Measurements from ENCODE around the gene ATF6. TPM values are rescaled to one million over a fixed set of nuclear protein-coding genes. Genes with fewer than 3 reads are reported as not detected.

The ATF6 gene
- total RNA-seq, 2 experiments from 2014 or later = 10.2 to 13.9 TPM

DNA sequence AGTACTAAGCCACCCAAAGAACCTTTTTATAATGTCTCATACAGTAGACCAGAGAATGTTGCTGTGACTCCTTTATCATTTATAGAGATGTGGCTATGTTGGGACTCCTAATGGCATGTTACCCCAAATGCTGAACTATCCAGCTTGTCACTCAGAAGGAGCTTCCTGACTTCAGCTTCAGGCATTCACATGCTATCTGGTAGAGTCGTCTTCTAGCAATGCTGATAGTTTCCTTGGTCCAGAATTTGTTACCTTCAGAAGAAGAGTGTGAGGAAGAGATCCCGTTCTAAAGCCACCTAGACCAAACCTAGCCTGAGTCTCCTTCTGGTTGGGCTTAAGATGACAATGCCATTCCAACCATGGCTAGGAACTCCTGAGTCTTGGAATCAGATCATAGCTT lies 189.5 kb downstream of the ATF6 start:
- Histone ChIP-seq H3K27ac (ENCODE audit: low read depth, low read length, poor library complexity, severe bottlenecking) (no peak overlapping the region), H3K9me2 (ENCODE audit: insufficient read depth, low read length) (no peaks in the 10 kb centered on the region), H4K20me1 (ENCODE audit: insufficient read depth, low read length) (no peaks in the 10 kb centered on the region), H3K9me3 (ENCODE audit: low read length) (no peaks in the 10 kb centered on the region), H3K4me3 (ENCODE audit: low read depth, low read length, poor library complexity, severe bottlenecking) (no peak overlapping the region), H3K4me1 (ENCODE audit: insufficient read depth, low read length, poor library complexity, severe bottlenecking) (no peaks in the 10 kb centered on the region), H2AFZ (ENCODE audit: low read length) (no peak overlapping the region), H3K36me3 (ENCODE audit: insufficient read depth, low read length) (peaks cover 11% of the 10 kb centered on the region; the same call in 1 of the 2 replicates), H3K4me2 (ENCODE audit: low read length) (no peak overlapping the region), H3K79me2 (ENCODE audit: insufficient read depth, low read depth, low read length) (no peaks in the 10 kb centered on the region)
- BruUV-seq (replicated peaks) = no TSS peak
- ChIA-PET CTCF (ENCODE audit: unreplicated experiment) (no interaction called here), POLR2A (interaction anchor here (1.5 kb wide), 1 partner anchor 10 kb away, joined by 4 read pairs; no protein-coding TSS in a partner anchor)
- DNase-seq (ENCODE audit: low spot score) = no peak
- intact Hi-C loops (cut with micrococcal nuclease; ENCODE audit: unreplicated experiment) = no loop called here
- TF ChIP-seq EZH2phosphoT487 (IDR thresholded peaks at IDR 0.05; ENCODE audit: borderline replicate concordance, low read depth, low read length) = no peak
- TF ChIP-seq, protein P1, sequence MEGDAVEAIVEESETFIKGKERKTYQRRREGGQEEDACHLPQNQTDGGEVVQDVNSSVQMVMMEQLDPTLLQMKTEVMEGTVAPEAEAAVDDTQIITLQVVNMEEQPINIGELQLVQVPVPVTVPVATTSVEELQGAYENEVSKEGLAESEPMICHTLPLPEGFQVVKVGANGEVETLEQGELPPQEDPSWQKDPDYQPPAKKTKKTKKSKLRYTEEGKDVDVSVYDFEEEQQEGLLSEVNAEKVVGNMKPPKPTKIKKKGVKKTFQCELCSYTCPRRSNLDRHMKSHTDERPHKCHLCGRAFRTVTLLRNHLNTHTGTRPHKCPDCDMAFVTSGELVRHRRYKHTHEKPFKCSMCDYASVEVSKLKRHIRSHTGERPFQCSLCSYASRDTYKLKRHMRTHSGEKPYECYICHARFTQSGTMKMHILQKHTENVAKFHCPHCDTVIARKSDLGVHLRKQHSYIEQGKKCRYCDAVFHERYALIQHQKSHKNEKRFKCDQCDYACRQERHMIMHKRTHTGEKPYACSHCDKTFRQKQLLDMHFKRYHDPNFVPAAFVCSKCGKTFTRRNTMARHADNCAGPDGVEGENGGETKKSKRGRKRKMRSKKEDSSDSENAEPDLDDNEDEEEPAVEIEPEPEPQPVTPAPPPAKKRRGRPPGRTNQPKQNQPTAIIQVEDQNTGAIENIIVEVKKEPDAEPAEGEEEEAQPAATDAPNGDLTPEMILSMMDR (conservative IDR thresholded peaks at IDR 0.05; ENCODE audit: low read length) = no peak

DNA sequence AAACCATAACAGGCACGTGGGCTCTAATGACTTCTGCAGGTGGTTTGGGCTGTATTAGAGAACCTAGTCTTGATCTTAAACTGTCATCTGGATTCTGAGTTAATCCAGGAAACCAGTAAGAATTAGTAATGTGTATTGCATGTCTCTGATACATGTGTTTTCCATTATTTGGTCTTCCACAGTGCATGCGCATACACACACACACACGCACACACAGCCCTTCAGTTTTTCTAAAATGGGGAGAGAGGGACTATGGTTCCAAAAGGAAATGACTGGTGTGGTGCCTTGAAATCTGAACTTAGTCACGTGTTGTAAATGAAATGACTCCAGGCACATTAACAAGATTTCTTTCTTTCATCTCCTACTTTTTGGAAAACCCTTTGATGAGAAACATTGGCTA lies 190.0 kb downstream of the ATF6 start:
- no peak for DNase-seq (ENCODE audit: low spot score)
- TF ChIP-seq, protein P1 (conservative IDR thresholded peaks at IDR 0.05; ENCODE audit: low read length) = no peak
- TF ChIP-seq EZH2phosphoT487 (IDR thresholded peaks at IDR 0.05; ENCODE audit: borderline replicate concordance, low read depth, low read length) = no peak
- Histone ChIP-seq H3K4me1 (ENCODE audit: insufficient read depth, low read length, poor library complexity, severe bottlenecking) (no peaks in the 10 kb centered on the region), H3K9me2 (ENCODE audit: insufficient read depth, low read length) (no peaks in the 10 kb centered on the region), H3K9me3 (ENCODE audit: low read length) (no peaks in the 10 kb centered on the region), H3K4me3 (ENCODE audit: low read depth, low read length, poor library complexity, severe bottlenecking) (no peak overlapping the region), H4K20me1 (ENCODE audit: insufficient read depth, low read length) (no peaks in the 10 kb centered on the region), H3K27ac (ENCODE audit: low read depth, low read length, poor library complexity, severe bottlenecking) (no peak overlapping the region), H2AFZ (ENCODE audit: low read length) (no peak overlapping the region), H3K4me2 (ENCODE audit: low read length) (no peak overlapping the region), H3K36me3 (ENCODE audit: insufficient read depth, low read length) (peaks cover 11% of the 10 kb centered on the region; the same call in 1 of the 2 replicates), H3K79me2 (ENCODE audit: insufficient read depth, low read depth, low read length) (no peaks in the 10 kb centered on the region)
- no TSS peak for BruUV-seq (replicated peaks)
- intact Hi-C loops (cut with micrococcal nuclease; ENCODE audit: unreplicated experiment) = no loop called here
- POLR2A ChIA-PET = interaction anchor here (0.5 to 1.5 kb wide), 2 partner anchors 11 to 191 kb away, joined by 4 to 6 read pairs; no protein-coding TSS in a partner anchor
- CTCF ChIA-PET (ENCODE audit: unreplicated experiment) = no interaction called here

DNA sequence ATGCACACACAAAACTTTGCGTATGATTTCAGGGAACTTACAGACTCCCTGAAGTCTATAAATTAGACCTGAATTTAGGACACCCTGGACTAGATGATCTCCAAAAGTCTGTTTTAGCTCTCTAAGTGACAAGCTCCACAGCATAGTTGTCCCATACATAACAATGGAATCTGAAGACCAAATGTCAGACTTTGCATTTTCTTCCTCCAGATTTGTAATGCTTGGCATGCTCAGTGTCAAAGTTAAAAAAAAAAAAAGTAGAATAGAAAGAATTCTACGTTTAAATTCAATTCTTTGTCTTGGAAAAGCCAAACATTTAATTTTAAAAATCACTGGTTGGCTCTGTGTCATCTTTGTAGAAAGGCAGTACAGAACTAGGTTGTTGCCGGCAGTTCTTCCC lies 190.8 kb downstream of the ATF6 start:
- Histone ChIP-seq H3K9me3 (ENCODE audit: low read length) (no peaks in the 10 kb centered on the region), H3K4me3 (ENCODE audit: low read depth, low read length, poor library complexity, severe bottlenecking) (no peak overlapping the region), H3K79me2 (ENCODE audit: insufficient read depth, low read depth, low read length) (no peaks in the 10 kb centered on the region), H3K4me2 (ENCODE audit: low read length) (no peak overlapping the region), H3K9me2 (ENCODE audit: insufficient read depth, low read length) (no peaks in the 10 kb centered on the region), H4K20me1 (ENCODE audit: insufficient read depth, low read length) (no peaks in the 10 kb centered on the region), H3K27ac (ENCODE audit: low read depth, low read length, poor library complexity, severe bottlenecking) (no peak overlapping the region), H3K4me1 (ENCODE audit: insufficient read depth, low read length, poor library complexity, severe bottlenecking) (no peaks in the 10 kb centered on the region), H3K36me3 (ENCODE audit: insufficient read depth, low read length) (peaks cover 11% of the 10 kb centered on the region; the same call in 1 of the 2 replicates), H2AFZ (ENCODE audit: low read length) (no peak overlapping the region)
- BruUV-seq (replicated peaks) = no TSS peak
- no peak for DNase-seq (ENCODE audit: low spot score)
- TF ChIP-seq EZH2phosphoT487 (IDR thresholded peaks at IDR 0.05; ENCODE audit: borderline replicate concordance, low read depth, low read length) = no peak
- TF ChIP-seq, protein P1 (conservative IDR thresholded peaks at IDR 0.05; ENCODE audit: low read length) = no peak
- ChIA-PET POLR2A (no interaction called here), CTCF (ENCODE audit: unreplicated experiment) (no interaction called here)
- intact Hi-C loops (cut with micrococcal nuclease; ENCODE audit: unreplicated experiment) = no loop called here
